Cardiac septum (tissue), 1 donor: ENCODE data around the gene UCMA. TPM values are rescaled to one million over a fixed set of nuclear protein-coding genes. Genes with fewer than 3 reads are reported as not detected.
"Not testable (repeated sequence)": the region's sequence is repeated elsewhere in the genome, so short reads cannot be mapped to it uniquely, and the experiment has no call there.

Source experiments
- DNase-seq: peaks from one replicate; pipeline ENCODE4 v3.0.0-alpha.2; 2020; ENCODE audit warnings: low spot score
- intact Hi-C: fragments of 100-400 bp; cut with DNase I; formaldehyde crosslinking; loops from one replicate; pipeline ENCODE4 v1.14.0; 2022
- long read RNA-seq: library from polyadenylated mRNA; unstranded; transcript quantifications from one replicate; pipeline ENCODE4 v2.0.0, GENCODE V29; 2021
- total RNA-seq: library from RNA; stranded (reverse); fragmentation: NEBNext Ultra II Directional; extraction: Animal tissue kit (Norgen Biotek cat#: 25700); gene quantifications from one replicate; pipeline ENCODE4 v1.2.1, GENCODE V29; 2021
- donor health status: DM: no; HTN: no; CAD: no.

The UCMA gene, protein sequence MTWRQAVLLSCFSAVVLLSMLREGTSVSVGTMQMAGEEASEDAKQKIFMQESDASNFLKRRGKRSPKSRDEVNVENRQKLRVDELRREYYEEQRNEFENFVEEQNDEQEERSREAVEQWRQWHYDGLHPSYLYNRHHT
- not detected for total RNA-seq
- long read RNA-seq, result 0 reads

GRCh38 chr10:13234172-13234571 lies at the start of gene UCMA:
UCMA (minus strand) TSS chr10:13234374; CDS start chr10:13234258, 116 bp downstream.
- intact Hi-C loops, result no loop called here
- no peak for DNase-seq

DNA sequence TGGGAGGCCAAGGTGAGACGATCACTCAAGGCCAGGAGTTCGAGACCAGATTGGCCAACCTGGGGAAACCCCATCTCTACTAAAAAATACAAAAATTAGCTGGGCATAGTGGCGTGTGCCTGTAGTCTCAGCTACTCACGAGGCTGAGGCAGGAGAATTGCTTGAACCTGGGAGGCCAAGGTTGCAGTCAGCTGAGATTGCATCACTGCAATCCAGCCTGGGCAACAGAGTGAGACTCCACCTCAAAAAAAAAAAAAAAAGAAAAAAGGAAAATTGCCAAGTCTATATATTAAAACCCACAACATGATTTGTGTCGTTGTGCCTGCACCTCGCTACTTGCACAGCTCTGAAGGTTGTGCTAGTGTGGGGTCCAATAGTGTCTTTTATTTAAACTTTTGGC lies 48.2 kb upstream of the UCMA start:
- intact Hi-C loops, result not testable (repeated sequence)

DNA sequence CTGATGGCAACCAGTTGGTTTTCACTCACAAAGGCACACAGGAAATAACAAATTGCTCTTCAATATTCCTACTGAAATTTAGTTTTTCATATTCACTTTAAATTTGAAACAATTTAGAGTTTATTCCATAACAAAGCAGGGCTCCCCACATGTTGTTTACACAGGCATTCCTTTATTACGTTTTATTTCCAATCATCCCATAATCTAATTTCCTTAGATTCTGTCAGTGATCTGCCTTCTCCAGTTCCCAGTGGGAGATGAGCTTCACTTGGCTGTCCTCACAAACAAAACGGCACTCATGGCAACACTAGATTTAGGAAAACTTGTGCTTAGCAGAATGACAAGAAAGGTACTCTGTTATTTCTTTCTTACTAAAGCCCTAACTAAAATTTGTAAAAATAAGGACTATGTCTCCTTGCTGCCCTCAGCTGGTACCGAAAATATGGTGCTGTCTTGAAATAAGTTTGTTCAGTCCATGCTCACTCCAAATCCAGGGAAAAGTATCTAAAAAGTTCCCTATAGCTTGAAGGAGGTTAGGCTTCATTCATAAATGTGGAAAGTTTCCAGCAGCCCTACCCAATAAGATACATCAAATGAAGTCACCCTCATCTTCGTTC lies 42.7 kb upstream of the UCMA start:
- no peak for DNase-seq
- intact Hi-C loops, result no loop called here

More for the DNA sequence above, 48.2 kb upstream of the UCMA start:
- DNase-seq, result not testable (repeated sequence)

DNA sequence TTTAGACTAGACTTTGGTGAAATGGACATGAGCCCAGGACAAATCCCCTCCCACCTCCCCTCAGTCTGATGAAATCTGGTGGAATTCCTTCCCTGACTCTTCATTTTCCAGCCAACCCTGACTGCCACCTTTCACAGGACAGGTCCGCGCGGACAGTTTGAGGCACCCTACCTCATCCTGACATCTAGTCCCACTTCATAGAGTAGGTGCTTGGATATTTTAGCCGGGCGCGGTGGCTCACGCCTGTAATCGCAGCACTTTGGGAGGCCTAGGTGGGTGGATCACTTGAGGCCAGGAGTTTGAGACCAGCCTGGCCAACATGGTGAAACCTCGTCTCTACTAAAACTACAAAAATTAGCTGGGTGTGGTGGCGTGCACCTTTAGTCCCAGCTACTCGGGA lies 42.0 kb upstream of the UCMA start:
- intact Hi-C loops, result not testable (repeated sequence)

GRCh38 chr10:13272164-13272571 lies 38.0 kb upstream of the UCMA start:
- peak; percentile 66 for DNase-seq
- intact Hi-C loops, result no loop called here

More for the DNA sequence above, 42.0 kb upstream of the UCMA start:
- peak; percentile 36 for DNase-seq

GRCh38 chr10:13271552-13272163 lies 37.5 kb upstream of the UCMA start:
- intact Hi-C loops, result no loop called here
- DNase-seq, result no peak

- intact Hi-C loops, result no loop called here
- no peak for DNase-seq
Observed at GRCh38 chr10:13270877-13271551, 36.8 kb upstream of the UCMA start.

DNA sequence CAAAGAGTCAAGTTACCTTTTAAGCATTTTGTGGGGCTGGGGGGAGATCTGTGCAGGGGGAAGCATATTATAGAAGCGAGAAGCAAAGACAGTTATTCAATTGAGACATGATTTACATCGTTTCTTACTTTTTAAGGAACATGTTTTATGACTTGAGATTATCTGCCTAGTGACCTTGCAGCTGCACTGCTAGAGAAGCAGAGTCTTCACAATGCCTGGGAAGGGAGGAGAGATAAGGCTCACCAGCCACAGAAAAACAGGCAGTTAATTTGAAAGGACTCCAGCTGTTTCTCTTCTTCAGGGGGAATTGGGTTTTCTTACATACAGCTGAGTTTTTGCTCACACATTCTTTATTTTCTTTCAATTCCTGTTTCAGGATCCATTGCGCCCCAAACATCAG lies 34.7 kb upstream of the UCMA start:
- intact Hi-C loops, result no loop called here
- no peak for DNase-seq

GRCh38 chr10:13268310-13268709 lies 34.1 kb upstream of the UCMA start:
- intact Hi-C loops, result no loop called here
- DNase-seq, result no peak

GRCh38 chr10:13263591-13263990 lies 29.4 kb upstream of the UCMA start:
- intact Hi-C loops, result no loop called here
- DNase-seq, result no peak

DNA sequence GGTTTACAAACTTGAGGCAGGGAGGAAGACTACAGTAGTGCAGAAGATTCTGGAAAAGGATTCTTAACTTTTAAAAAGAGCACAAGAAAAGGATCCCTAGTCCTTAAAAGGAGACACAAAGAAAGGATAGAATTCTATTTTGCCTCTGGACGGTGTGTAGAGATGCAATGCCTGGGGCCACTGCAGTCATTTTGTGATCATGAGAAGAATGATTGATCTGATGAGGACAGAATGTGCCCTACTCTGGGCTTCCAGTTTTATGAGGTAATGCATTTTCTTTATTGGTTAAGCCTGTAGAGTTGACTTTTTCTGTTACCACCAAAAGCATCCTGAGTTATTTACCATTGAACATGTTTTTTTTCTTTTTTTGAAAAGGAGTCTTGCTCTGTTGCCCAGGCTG lies 28.3 kb upstream of the UCMA start:
- intact Hi-C loops, result no loop called here
- DNase-seq, result no peak

GRCh38 chr10:13257621-13258140 lies 23.5 kb upstream of the UCMA start:
- intact Hi-C loops, result no loop called here

DNA sequence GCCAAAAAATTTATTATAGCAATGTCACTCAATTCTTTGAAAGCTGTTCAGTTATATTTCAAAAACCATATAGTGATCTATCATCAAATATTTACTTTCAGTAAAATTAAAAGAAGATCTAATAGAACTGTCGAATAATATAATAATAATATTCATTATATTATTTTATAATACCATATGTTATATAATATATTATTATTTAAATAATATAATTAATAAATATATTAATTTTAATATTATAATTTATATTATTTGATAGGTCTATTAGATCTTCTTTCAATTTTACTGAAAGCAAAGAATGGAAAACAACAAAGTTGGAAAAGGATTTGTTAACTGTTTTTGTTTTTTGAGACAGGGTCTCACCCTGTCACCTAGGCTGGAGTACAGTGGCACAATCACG lies 22.5 kb upstream of the UCMA start:
- no peak for DNase-seq
- intact Hi-C loops, result no loop called here

More at GRCh38 chr10:13257621-13258140, 23.5 kb upstream of the UCMA start:
- DNase-seq, result no peak

DNA sequence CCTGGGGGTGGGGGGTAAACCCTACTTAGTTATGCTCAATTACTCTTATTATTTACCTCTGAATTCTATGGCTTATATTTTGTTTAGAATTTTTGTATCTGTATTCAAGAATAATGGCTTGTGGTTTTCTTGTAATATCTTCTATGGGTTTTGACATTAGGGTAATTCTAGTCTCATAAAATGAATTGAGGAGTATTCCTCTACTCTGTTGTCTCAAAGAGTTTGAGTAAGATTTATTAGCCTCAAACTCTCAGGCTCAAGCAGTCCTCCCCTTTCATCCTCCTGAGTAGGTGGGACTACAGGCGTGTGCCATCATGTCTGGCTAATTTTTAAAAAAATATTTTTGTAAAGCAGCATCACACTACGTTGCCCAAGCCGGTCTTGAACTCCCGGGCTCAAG lies 19.6 kb upstream of the UCMA start:
- DNase-seq, result no peak
- intact Hi-C loops, result no loop called here

- DNase-seq, result no peak
- intact Hi-C loops, result no loop called here
Observed at GRCh38 chr10:13247784-13248183, 13.6 kb upstream of the UCMA start.

DNA sequence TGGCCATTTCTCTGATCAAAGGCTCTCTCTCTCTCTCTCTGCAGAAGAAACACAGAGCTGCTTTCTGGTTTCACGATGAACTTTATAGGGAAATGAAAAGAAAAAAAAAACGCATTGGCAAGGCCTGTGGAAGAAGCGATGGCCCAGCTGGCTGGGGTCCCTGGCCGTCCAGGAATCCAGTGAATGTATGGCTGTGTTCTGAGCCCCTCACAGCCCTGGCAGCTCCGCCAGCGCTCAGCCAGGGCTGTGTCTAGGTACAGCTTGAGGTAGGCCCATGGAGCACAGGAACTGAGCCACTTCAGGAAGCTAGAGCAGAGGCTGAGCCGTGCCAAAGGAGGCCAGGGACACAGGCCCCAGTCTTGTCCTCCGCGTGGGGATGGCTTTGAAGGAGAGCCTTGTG lies 13.1 kb upstream of the UCMA start:
- intact Hi-C loops, result no loop called here
- no peak for DNase-seq

- peak; percentile 5 for DNase-seq
- intact Hi-C loops, result not testable (repeated sequence)
Observed at GRCh38 chr10:13242260-13242659, 8.1 kb upstream of the UCMA start.

GRCh38 chr10:13241613-13242012 lies 7.4 kb upstream of the UCMA start:
- intact Hi-C loops, result no loop called here
- DNase-seq, result peak; percentile 10

- no peak for DNase-seq
- intact Hi-C loops, result no loop called here
Observed at GRCh38 chr10:13239923-13240322, 5.7 kb upstream of the UCMA start.

DNA sequence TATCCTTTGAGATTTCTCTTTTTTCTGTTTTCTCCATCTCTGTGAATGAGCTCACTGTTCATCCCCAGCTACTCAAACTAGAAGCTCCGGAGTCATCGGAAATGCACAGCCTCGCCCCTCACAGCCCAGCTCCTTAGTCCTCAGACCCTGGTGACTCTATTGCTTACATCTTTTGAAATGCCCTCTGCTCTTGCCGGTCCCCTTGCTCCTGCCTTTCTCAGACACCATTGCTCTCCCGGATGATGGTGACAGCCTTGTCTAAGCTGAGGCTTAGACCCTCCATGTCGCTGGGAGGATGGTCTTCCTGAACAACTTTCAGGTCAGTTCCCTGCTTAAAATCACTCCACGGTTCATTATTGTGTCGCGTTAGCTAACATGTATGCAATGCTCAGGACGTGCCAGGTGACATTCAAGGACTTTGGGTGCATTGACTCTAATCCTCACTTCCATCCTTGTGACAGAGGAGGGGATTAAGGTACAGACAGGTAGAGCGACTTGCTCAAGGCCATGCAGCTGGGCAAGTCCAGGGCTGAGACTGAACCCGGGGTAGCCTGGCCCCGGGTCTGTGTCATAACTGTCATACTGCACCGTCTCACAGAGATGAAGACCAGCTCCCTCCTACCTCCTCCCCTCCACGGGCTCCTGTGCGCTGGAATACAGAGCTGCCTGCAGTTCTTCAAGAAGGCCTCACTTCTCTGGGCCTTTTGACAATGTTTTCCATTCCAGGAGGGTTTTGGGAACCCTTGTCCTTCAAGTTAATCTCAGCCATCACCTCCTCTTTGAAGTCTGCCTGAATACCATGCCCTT lies 4.3 kb upstream of the UCMA start:
- intact Hi-C loops, result no loop called here
- no peak for DNase-seq
